GM21529 (cell line): ENCODE results near the gene C16orf86.

Source experiments
- ATAC-seq: cut with Tn5 transposase; IDR thresholded peaks from one replicate; pipeline ENCODE4 v1.9.1; 2021; ENCODE audit not compliant: unreplicated experiment

C16orf86 gene

DNA sequence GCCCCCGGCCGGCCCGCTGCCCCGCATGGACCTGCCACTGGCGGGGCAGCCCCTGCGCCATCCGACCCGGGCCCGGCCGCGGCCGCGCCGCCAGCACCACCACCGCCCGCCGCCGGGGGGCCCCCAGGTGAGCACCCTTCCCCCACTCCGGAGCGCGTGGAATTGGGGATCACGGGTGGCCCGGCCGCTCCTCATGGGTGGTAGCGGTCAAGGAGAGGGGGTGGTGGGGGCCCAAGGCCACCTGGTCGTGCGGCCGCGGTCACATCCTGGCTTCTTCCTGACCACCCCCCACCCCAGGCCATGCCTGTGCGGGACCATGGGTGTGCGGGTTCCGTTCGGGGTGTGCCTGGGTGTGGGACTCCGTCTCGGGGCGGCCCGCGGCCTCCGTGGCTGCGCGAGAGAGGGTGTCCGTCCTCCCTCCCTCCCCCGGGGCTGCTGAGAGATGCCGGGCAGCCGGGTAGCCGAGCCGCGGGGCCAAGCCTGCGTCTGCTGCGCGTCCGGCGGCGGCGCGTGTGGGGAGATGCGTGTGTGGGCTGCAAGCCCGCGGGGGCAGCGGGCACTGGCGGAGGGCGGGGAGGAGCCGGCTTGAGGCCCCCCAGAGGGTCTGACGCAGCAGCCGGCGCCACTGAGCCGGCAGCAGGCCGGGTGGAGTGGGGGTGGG is 13.4 kb upstream of the C16orf86 start:
- ATAC-seq: no peak

DNA sequence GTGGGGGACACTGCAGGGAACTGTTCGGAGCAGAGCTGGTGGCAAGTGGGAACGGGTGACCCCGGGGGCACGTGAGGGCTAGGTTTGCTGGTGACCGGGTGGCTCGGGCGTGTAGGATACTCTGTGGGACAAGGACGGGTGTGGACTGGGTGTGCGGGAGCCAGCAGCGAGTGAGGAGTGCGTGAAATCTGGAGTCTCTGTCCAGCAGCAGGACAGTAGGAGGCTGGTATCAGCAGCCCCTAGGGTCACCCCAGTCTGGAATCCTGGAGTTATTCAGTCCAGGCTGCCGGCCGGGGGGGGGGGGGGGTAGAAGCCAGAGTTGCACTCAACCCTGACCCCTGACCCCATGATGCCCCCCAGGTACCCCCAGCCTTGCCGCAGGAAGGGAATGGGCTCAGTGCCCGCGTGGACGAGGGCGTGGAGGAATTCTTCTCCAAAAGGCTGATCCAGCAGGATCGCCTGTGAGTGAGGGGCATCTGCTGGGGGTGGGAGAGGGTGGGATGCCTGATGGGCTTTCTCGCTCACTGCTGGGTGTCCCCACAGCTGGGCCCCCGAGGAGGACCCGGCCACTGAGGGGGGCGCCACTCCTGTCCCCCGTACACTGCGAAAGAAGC is 12.7 kb upstream of the C16orf86 start:
- ATAC-seq: no peak

DNA sequence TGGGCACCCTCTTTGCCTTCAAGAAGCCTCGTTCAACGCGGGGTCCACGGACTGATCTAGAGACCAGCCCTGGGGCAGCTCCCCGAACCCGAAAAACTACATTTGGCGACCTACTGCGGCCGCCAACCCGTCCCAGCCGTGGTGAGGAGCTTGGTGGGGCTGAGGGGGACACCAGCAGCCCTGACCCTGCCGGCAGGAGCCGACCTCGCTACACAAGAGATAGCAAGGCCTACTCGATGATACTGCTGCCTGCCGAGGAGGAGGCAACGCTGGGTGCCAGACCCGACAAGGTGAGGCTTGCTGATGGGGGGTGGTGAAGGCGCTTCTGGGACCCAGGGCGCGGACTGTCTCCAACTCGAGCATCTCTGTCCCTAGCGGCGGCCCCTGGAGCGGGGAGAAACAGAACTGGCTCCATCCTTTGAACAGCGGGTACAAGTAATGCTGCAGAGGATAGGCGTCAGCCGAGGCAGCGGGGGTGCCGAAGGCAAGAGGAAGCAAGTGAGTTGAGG is 12.2 kb upstream of the C16orf86 start:
- no peak for ATAC-seq

DNA sequence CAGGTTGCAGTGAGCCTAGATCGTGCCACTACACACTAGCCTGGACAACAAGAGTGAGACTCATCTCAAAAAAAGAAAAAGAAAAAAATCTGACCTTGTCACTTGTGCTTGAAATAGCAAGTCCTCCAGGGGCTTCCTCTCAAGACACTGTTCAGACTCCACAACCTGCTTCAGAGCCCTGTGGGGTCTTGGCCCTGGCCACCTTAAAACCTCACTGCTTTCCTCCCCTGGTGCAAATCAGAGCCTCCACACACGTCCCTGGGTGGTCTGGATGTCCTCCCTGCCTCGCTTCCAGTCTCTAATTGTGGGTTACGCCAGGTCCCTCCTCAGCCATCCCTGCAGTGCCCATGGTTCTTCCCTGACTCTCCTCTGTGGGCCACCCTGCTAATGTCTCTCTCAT is 11.3 kb upstream of the C16orf86 start:
- no peak for ATAC-seq

DNA sequence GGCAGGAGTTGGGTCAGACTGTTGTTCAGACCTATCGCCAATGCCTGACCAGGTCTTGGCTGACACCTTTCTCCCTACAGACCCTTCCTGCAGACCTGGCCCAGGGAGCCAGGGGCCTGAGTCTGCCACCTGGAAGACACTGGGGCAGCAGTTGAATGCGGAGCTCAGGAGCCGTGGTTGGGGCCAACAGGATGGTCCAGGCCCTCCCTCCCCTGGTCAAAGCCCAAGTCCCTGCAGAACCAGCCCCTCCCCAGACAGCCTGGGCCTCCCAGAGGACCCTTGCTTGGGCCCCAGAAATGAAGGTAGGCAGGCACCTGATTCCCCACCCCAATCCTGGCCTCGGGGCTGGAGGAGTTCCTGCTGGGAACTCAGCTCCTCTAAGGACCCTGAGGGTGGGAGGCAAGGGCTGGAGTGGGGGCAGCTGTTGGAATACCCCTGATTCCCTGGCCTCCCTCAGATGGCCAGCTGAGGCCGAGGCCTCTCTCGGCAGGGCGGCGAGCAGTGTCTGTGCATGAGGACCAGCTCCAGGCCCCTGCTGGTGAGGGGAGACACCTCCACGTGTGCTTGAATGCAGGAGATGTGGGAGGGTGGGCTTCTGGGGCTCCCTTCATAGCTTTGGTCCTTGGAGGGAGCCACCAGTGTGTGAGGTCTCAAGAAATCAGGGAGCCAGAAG is 10.1 kb upstream of the C16orf86 start:
- ATAC-seq: no peak

DNA sequence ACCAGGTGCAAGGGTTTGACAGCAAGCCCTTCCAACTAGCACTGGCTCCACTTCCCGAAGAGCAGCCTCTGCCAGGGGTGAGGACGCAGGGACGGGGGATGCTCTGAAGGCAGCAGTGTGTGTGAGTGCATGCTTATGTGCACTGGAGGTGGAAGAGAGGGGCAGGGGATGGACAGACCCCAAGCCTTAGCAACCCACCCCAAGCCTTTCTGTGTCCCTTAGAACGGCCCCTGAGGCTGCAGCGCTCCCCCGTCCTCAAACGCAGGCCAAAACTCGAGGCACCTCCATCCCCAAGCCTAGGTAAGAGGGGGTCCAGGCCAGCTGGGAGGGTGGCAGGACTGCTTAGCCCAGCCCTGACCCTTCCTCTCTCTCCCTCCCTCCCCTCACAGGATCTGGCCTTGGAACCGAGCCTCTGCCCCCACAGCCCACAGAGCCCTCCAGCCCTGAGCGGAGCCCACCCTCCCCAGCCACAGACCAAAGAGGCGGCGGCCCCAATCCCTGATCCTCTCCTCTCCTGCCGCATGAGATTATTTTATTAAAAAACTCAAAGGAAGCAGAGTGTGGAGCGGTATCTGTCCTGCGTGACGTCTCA is 9.5 kb upstream of the C16orf86 start:
- ATAC-seq: no peak

DNA sequence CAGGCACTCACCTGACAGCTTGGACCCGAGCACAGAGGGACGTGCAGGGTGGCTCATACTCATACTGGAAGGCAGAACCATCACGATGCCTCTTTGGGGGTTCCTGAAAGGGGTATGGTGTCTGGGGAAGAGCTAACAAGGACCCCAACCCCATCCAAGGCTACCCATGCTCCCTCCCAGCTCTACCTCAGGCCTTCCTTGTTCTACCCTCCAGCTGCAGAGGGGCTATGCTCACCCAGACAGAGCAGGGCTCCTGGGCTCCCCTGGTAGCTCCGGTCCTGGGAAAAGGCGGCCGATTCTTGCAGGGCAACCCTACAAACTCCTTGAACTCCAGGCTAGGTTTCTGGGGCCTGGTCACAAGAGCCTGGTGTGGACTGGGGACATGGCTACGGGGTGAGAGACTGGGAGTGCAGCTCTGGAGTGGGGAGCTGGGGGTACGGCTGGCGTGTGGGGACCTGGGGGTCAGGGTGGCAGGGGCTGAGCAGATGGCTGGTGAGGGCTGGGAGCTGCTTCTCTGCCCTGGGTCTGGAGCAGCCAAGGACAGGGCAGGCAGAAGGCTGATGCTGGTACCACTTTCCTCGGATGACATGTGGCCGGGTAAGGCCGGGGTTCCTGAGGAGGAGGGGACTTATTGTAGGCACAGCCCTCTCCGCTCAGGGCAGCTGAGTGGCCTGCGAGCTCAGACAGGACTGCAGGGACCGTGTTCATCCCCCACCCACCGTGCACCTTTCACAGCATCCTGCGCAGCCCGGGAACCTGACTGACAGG is 8.7 kb upstream of the C16orf86 start:
- no peak for ATAC-seq

DNA sequence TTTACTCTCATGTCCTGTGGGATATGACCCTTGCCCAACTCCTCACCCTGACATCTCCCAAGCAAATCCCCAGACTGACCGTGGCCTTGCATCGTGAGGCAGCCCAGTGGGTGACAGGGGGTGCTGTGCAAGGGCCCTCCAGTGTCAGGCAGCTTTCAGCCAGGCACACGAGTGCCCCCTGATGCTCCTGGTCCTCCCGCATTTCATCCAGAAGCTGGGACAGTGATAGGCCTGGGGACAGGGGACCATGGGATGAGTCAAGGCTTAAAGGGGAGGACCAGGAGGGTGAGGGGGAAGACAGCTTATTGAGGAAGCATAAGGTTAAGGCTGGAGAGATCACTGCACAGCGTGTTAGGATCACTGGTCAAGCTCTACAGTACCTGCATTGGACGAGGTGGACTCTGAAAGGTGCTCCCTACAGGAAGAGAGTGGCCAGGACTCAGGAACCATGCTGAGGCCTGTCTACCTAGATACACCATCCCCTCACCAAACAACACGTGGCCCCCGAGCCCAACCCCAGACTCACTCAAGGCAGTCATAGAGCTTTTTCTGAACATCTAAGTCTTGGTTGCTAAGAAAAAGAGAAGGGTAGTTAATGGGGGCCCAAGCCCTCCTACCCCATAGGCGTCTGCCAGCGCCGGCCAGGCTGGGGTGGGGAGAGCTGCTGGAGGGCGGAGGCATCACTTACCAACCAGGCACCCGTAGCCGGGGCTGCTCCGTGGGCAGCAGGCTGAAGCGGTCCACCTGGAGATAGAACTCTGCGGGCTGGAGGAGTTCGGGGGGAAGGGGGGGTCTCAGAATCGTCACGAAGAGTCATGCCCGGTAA is 7.6 kb upstream of the C16orf86 start:
- ATAC-seq: no peak

DNA sequence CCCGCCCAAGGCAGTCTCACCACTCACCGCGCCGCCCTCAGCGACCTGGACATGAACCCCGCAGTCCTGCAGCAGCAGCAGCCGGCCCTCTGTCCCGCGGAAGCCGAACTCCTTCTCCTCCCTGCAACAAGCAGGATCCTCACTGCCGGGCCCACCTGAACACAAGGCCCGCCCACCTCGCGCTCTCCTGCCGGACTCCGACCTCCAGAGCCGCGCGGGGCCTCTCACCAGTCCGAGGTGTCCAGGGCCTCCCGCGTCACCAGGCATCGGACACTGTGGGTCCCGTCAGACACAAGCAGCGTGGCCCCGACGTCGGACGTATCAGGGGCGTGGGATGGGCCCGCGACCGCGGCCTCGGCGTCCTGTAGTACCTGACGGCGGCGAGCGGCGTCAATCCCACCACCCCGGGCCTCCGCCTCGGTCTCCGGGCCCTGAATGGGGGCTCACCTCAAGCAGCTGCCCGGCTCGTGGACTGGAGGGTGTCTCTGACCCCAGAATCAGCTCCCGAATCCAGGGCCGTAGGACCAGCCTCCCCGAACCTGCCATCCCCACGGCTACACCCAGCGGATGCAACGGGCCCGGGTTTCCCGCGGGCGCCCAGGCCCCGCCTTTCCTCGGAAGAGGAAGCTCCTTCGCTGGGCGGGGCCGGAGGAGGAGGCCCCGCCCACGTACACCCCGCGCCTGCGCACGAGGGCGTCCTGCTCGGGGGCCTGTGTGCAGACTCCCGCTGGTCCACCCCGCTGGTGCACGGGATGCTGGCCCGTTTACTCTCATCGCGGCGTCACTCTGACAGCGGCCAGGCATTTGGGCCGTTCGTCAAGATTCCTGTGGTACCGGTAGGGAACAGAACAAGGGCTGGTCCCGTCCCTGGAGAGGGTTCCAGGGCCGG is 6.7 kb upstream of the C16orf86 start, which contains the start of gene ACD:
TSS of gene ACD (minus strand) at position 586 of the 889 bp plus-strand sequence. CDS start at position 546, 40 bp downstream.
- ATAC-seq: peak; percentile 43

DNA sequence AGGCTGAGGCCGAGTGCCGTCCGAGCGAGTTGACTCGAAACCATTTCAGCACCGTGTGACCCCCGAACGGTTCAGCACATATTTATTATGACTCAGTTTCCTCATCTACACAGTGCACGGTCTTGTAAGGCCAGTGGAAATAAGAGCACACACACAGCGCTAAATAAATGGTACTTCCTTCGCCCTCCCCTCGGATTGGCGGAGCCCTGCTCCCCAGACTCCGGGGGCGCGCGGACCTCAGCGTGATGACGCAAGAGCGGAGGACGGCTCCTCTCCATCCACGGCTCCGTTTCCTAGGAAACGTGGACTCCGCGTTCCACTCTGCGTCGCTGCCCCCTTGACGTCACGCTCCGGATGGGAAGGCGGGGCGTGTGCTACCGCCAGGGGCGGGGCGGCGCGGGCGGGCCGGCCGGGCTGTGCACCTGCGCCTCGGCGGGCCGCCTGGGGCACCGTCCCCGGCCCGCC is 6.0 kb upstream of the C16orf86 start, which contains the start of gene PARD6A:
TSS of gene PARD6A (plus strand) at position 397 of the 465 bp plus-strand sequence. CDS start 79 bp downstream, outside the sequence.
- peak; percentile 70 for ATAC-seq

DNA sequence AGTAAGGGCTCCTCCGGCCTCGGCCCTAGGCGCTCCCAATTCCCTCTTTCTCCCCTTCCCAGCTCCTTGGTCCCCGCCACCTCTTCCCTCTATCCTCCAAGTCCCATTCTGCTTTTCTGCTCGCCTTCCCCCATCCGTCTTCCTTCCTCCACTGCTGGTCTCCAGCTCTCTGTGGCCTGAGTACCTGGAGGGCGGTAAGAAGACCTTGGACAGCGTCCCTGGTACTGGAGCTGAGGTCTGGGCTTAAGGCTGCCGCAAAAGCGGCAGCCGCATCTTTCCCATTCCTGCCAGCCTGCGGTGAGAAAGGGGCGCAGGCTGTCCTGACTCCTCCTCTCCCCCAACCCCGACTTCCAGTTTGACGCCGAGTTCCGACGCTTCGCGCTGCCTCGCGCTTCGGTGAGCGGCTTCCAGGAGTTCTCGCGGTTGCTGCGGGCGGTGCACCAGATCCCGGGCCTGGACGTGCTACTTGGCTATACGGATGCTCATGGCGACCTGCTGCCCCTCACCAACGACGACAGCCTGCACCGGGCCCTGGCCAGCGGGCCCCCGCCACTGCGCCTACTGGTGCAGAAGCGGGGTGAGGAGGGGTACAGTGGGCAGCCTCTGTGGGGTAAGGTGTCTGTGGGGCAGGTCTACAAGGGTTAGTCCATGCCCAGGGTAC is 5.4 kb upstream of the C16orf86 start:
- no peak for ATAC-seq

DNA sequence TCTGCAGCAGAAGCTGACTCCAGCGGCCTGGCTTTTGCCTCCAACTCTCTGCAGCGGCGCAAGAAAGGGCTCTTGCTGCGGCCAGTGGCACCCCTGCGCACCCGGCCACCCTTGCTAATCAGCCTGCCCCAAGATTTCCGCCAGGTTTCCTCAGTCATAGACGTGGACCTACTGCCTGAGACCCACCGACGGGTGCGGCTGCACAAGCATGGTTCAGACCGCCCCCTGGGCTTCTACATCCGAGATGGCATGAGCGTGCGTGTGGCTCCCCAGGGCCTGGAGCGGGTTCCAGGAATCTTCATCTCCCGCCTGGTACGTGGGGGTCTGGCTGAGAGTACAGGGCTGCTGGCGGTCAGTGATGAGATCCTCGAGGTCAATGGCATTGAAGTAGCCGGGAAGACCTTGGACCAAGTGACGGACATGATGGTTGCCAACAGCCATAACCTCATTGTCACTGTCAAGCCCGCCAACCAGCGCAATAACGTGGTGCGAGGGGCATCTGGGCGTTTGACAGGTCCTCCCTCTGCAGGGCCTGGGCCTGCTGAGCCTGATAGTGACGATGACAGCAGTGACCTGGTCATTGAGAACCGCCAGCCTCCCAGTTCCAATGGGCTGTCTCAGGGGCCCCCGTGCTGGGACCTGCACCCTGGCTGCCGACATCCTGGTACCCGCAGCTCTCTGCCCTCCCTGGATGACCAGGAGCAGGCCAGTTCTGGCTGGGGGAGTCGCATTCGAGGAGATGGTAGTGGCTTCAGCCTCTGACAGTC is 4.5 kb upstream of the C16orf86 start:
- no peak for ATAC-seq

DNA sequence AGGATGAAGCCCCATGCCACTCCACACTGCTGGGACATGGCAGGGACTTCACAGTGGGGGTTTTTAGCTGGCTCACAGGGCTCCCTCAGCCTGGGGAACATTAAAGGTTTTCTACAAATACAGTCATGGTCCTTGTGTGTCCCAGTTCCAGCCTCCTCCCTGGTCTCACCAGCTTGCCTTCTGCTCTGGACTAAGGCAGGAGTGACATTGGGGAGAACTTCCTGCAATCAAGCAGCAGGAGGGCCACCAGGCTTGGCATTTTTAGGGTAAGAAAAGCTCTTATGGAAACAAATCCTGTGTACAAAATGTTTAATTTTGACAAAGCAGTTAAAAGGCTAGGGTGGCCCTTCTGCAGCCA is 4.0 kb upstream of the C16orf86 start:
- ATAC-seq: no peak

DNA sequence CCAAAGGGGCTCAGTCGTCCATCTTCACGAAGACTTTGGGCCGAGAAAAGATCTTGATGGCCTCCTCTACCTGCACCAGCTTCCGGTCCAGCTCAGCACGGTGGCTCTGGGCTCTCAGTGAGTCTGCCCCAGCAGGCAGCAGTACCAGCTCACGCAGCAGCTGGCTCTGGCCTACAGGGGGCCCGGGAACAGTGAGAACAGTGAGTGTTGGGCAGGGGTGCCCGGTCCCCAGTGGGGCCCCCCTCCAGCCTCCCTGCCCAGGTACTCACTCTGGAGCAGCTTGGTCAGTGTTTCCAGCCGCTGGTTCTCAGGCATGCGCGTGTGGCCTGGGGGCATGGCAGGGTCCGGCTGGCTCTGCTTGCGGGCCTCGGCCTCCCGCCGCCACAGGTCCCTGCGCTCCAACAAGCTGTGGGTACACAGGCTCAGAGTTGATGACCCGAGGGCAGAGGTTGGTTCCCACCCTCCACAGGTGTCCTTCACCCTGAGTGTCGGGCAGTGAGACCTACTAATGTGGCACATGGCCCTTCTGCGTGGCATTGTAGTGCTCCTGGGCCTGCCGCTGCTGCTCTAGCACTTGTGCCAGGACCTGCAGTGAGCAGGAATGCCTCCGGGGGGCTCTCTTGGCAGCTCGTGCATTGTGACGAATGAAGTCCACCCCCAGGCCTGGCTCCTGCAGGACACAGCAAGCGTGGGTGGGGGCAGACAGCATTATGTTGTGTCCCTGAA is 3.3 kb upstream of the C16orf86 start:
- ATAC-seq: no peak

DNA sequence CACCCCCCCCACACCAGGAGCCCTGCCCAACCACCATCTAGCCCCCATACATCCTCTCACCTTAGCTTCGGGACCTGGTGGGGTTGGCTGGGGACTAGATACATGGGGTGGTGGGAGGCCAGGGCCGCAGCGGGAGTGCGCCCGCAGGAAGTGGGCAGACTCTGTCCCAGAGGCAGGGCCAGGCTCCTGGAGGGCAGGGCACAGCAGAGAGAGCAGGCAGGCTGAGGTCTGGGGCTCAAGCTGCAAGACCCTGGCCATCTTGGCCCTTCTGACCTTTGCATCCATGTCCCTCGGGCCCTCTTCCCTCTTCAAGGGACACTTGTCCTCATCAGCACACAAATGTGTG is 2.8 kb upstream of the C16orf86 start:
- ATAC-seq: no peak

DNA sequence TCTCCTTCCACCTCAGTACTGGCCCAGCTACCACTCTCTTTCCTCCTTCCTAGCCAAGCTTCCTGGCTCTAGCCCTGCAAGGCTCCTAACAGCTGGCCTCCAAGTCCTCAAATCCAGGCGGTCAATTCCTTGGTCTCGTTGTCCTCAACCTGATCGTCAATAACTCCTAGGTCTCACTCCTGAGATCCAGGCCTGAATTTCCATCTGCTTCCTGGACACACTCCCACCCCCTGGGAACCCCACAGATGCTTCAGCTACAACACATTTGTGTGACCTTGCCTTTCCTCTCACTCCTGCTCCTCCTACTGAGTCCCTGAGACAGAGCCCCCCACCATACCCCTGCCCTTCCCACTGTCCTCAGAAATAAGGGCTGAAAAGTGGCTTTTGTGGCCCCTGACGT is 2.4 kb upstream of the C16orf86 start:
- ATAC-seq: no peak

DNA sequence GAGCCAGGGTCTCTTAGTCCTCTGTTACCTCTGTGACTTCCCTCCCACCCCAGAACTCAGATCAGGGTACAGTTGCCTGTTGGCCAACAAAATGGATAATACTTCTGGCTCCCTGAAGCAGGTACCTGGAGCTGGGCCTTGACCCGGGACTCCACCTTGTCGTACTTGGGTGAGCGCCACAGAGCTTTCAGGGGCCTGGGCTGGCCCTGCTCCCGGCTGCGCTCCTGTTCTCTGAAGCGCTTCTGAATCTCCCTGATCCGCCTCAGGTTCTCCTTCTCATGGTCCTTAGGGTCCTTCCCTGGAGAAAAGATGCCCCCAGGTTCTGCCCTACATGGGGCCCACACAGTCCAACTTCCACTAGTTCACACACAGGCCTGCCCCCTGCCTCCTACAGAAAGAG is 1.7 kb upstream of the C16orf86 start:
- no peak for ATAC-seq
